Psoas muscle (tissue), 8 donors: ENCODE measurements around the gene RFX3. TPM values are rescaled to one million over a fixed set of nuclear protein-coding genes. Genes with fewer than 3 reads are reported as not detected.

Source experiments
- ATAC-seq, 4 donors: fragments of 200-7000 bp; cut with Tn5 transposase; one replicate each; pipeline ENCODE4 v1.9.1; 2020; ENCODE audit warnings: moderate library complexity in 3 of 4, mild to moderate bottlenecking in 2 of 4
- DNase-seq, 2 donors: peaks; one replicate each; pipeline ENCODE4 v3.0.0-alpha.2; 2020
- H3K27ac ChIP-seq: fragments of 200-600 bp; one replicate; pipeline ENCODE4 v1.8.0; 2022
- H3K27me3 ChIP-seq, 3 donors: fragments of 200-600 bp in 1 of 3; one replicate each; pipeline versions ENCODE4 v1.6.1 to v1.8.0; 2013 to 2022; ENCODE audit warnings: low read length in 2 of 3, mild to moderate bottlenecking in 2 of 3, moderate library complexity in 1 of 3; ENCODE audit not compliant: insufficient read depth in 3 of 3
- H3K36me3 ChIP-seq, 2 donors: fragments of 200-600 bp in 1 of 2; one replicate each; pipeline versions ENCODE4 v1.6.1 to v1.8.0; 2013 to 2022; ENCODE audit warnings: low read depth in 1 of 2, mild to moderate bottlenecking in 1 of 2, moderate library complexity in 1 of 2; ENCODE audit not compliant: insufficient read depth in 1 of 2
- H3K4me1 ChIP-seq: fragments of 200-600 bp; one replicate; pipeline ENCODE4 v1.8.0; 2022
- H3K4me3 ChIP-seq: fragments of 200-600 bp; one replicate; pipeline ENCODE4 v1.8.0; 2022; ENCODE audit warnings: mild to moderate bottlenecking
- H3K9me3 ChIP-seq: fragments of 200-600 bp; one replicate; pipeline ENCODE4 v1.8.0; 2022
- CTCF ChIP-seq: fragments of 200-600 bp; IDR thresholded peaks from one replicate; pipeline ENCODE4 v1.8.0; 2022; ENCODE audit warnings: antibody characterized with exemption
- WGBS, 3 donors: extraction: QIAGEN DNeasy Blood & Tissue Kit; methylation state at CpG; one replicate each; pipeline versions ENCODE4 v1.1.6 to v1.1.7; 2013; 5-methylcytosine and 5-hydroxymethylcytosine counted together
- intact Hi-C, 2 donors: fragments of 100-400 bp; cut with DNase I; formaldehyde crosslinking; loops; one replicate each; pipeline versions ENCODE4 v1.11.0 to v1.14.2; 2022
- polyA plus RNA-seq, 3 donors: library from polyadenylated mRNA; stranded (reverse); fragments of 200-250 nt; gene quantifications; one replicate each; pipeline ENCODE4 v1.2.3, GENCODE V29; 2013
- total RNA-seq, 4 donors: library from RNA; stranded (reverse); fragmentation: NEBNext Ultra II Directional in 2 of 4; extraction: Animal tissue kit (Norgen Biotek cat#: 25700) in 2 of 4; gene quantifications; one replicate each; pipeline versions ENCODE4 v1.2.1 to v1.2.4, GENCODE V29; 2021 to 2023
- donor health status: healthy with polysubstance abuse.
- donor health status: DM: no; HTN: no; CAD: no; lungs with moderate emphysema.
- donor health status: Bipolar disorder and iron deficiency.
- donor health status: healthy.
- donor health status: DM: yes; HTN: yes; CAD: no.
- donor health status: DM: no; HTN: no; CAD: no.
- donor health status: DM: no; HTN: no; CAD: no.
- donor health status: DM: yes; HTN: yes; CAD: no.

The RFX3 gene
- total and polyA plus RNA-seq, 7 donors: 0.38 to 5.7 (median 2.8) TPM

GRCh38 chr9:3398232-3398648, 127.6 kb downstream of the RFX3 start:
- ATAC-seq (peak in 1 of 4 donors; percentile 41), DNase-seq (no peak)
- Histone ChIP-seq H3K27ac (no peak overlapping the region), H3K36me3 (peaks cover 0 to 20% of the 10 kb centered on the region in 2 donors), H3K9me3 (no peaks in the 10 kb centered on the region), H3K4me1 (no peaks in the 10 kb centered on the region), H3K4me3 (no peak overlapping the region), H3K27me3 (no peaks in the 10 kb centered on the region)
- no peak for TF ChIP-seq CTCF
- WGBS, 3 donors: 91 to 93% (median 91%) methylated on average over 2 of the region's 2 CpGs
- intact Hi-C loops: no loop called here

GRCh38 chr9:3397766-3398165, 128.0 kb downstream of the RFX3 start:
- TF ChIP-seq CTCF: no peak
- no peak overlapping the region for H3K27ac ChIP-seq
- no peak overlapping the region for H3K4me3 ChIP-seq

GRCh38 chr9:3391414-3391813, 134.4 kb downstream of the RFX3 start:
- DNase-seq: no peak
- Histone ChIP-seq H3K4me3 (no peak overlapping the region), H3K36me3 (peaks cover 0 to 23% of the 10 kb centered on the region in 2 donors), H3K9me3 (no peaks in the 10 kb centered on the region), H3K4me1 (no peaks in the 10 kb centered on the region), H3K27ac (no peak overlapping the region), H3K27me3 (no peaks in the 10 kb centered on the region)
- no peak for TF ChIP-seq CTCF
- peak in 1 of 4 donors; percentile 30 for ATAC-seq
- intact Hi-C loops: no loop called here
- 89 to 95% (median 91%) methylated on average over 2 of the region's 2 CpGs for WGBS, 3 donors

More at GRCh38 chr9:3397766-3398165, 128.0 kb downstream of the RFX3 start:
- intact Hi-C loops: no loop called here
- Histone ChIP-seq H3K4me1 (no peaks in the 10 kb centered on the region), H3K9me3 (no peaks in the 10 kb centered on the region), H3K36me3 (peaks cover 0 to 23% of the 10 kb centered on the region in 2 donors), H3K27me3 (no peaks in the 10 kb centered on the region)
- DNase-seq (no peak), ATAC-seq (no peak)
- WGBS, 3 donors: 91 to 99% (median 92%) methylated on average over 2 of the region's 2 CpGs

GRCh38 chr9:3386753-3387152, 139.0 kb downstream of the RFX3 start:
- 94 to 97% (median 97%) methylated on average over 1 of the region's 1 CpG for WGBS, 3 donors
- no peak for TF ChIP-seq CTCF
- ATAC-seq (no peak), DNase-seq (no peak)
- Histone ChIP-seq H3K4me1 (no peaks in the 10 kb centered on the region), H3K27ac (no peak overlapping the region), H3K27me3 (no peaks in the 10 kb centered on the region), H3K4me3 (no peak overlapping the region), H3K9me3 (no peaks in the 10 kb centered on the region), H3K36me3 (no peaks in the 10 kb centered on the region)
- intact Hi-C loops: no loop called here

GRCh38 chr9:3385871-3386270, 139.9 kb downstream of the RFX3 start:
- no peak overlapping the region for H3K27ac ChIP-seq
- no peak overlapping the region for H3K4me3 ChIP-seq
- H3K27me3 ChIP-seq: no peaks in the 10 kb centered on the region
- no peaks in the 10 kb centered on the region for H3K36me3 ChIP-seq
- intact Hi-C loops: no loop called here
- H3K9me3 ChIP-seq: no peaks in the 10 kb centered on the region
- TF ChIP-seq CTCF: no peak
- DNase-seq: no peak
- no peaks in the 10 kb centered on the region for H3K4me1 ChIP-seq
- ATAC-seq: no peak
- 92 to 95% (median 94%) methylated on average over 1 of the region's 1 CpG for WGBS, 3 donors
